ENCODE measurements around the gene MYO10. TPM values are rescaled to one million over a fixed set of nuclear protein-coding genes. Genes with fewer than 3 reads are reported as not detected.

The MYO10 gene
- total and polyA plus RNA-seq, 4 experiments from 2014 or later, result 0.05 to 0.17 TPM; not detected in 2

GRCh38 chr5:16788957-16789356 is 147.1 kb downstream of the MYO10 start:
- ChIA-PET POLR2A (ENCODE audit: partially characterized antibody) (no interaction called here), CTCF (ENCODE audit: partially characterized antibody) (interaction anchor here (1.1 to 1.2 kb wide), 2 partner anchors 10 to 414 kb away, joined by 3 to 4 read pairs; no protein-coding TSS in a partner anchor)
- Histone ChIP-seq H3K27me3 (ENCODE audit: insufficient read depth, low read length) (no peaks in the 10 kb centered on the region), H3K36me3 (ENCODE audit: insufficient read depth, low read length) (no peaks in the 10 kb centered on the region), H3K4me3 (ENCODE audit: low read length in 2 of 2) (no peak overlapping the region), H3K27ac (ENCODE audit: low read depth, low read length) (no peak overlapping the region), H3K4me1 (ENCODE audit: insufficient read depth, low read length) (peaks cover 9% of the 10 kb centered on the region), H3K9me3 (ENCODE audit: control insufficient read depth in 1 of 2, low read length in 2 of 2) (no peaks in the 10 kb centered on the region)
- no peak for DNase-seq
- H3K36me3 Mint-ChIP-seq, result no peaks in the 10 kb centered on the region
- H3K4me1 Mint-ChIP-seq, result peaks cover 10 to 19% (median 15%) of the 10 kb centered on the region in 4 donors
- no peaks in the 10 kb centered on the region for H3K9me3 Mint-ChIP-seq
- H3K27me3 Mint-ChIP-seq, result peaks cover 7 to 11% of the 10 kb centered on the region in 2 donors
- intact Hi-C loops (cut with micrococcal nuclease), result no loop called here
- no peak overlapping the region for H3K27ac Mint-ChIP-seq
- no peak overlapping the region for H3K4me3 Mint-ChIP-seq

GRCh38 chr5:16787278-16787677 is 148.8 kb downstream of the MYO10 start:
- H3K4me1 ChIP-seq (ENCODE audit: insufficient read depth, low read length), result peaks cover 9% of the 10 kb centered on the region
- no peak overlapping the region for H3K4me3 ChIP-seq (ENCODE audit: low read length in 2 of 2)
- no peaks in the 10 kb centered on the region for H3K9me3 ChIP-seq (ENCODE audit: control insufficient read depth in 1 of 2, low read length in 2 of 2)
- POLR2A ChIA-PET (ENCODE audit: partially characterized antibody), result no interaction called here
- DNase-seq, result no peak
- H3K9me3 Mint-ChIP-seq, result peaks cover 0 to 2% (median 0%) of the 10 kb centered on the region in 8 donors
- intact Hi-C loops (cut with micrococcal nuclease), result no loop called here
- peaks cover 13 to 22% (median 17%) of the 10 kb centered on the region in 4 donors for H3K4me1 Mint-ChIP-seq
- no peaks in the 10 kb centered on the region for H3K36me3 ChIP-seq (ENCODE audit: insufficient read depth, low read length)
- no peaks in the 10 kb centered on the region for H3K27me3 ChIP-seq (ENCODE audit: insufficient read depth, low read length)
- H3K27ac ChIP-seq (ENCODE audit: low read depth, low read length), result no peak overlapping the region
- H3K36me3 Mint-ChIP-seq, result no peaks in the 10 kb centered on the region
- no peak overlapping the region for H3K4me3 Mint-ChIP-seq
- CTCF ChIA-PET (ENCODE audit: partially characterized antibody), result no interaction called here
- no peak overlapping the region for H3K27ac Mint-ChIP-seq
- peaks cover 7 to 11% of the 10 kb centered on the region in 2 donors for H3K27me3 Mint-ChIP-seq

DNA sequence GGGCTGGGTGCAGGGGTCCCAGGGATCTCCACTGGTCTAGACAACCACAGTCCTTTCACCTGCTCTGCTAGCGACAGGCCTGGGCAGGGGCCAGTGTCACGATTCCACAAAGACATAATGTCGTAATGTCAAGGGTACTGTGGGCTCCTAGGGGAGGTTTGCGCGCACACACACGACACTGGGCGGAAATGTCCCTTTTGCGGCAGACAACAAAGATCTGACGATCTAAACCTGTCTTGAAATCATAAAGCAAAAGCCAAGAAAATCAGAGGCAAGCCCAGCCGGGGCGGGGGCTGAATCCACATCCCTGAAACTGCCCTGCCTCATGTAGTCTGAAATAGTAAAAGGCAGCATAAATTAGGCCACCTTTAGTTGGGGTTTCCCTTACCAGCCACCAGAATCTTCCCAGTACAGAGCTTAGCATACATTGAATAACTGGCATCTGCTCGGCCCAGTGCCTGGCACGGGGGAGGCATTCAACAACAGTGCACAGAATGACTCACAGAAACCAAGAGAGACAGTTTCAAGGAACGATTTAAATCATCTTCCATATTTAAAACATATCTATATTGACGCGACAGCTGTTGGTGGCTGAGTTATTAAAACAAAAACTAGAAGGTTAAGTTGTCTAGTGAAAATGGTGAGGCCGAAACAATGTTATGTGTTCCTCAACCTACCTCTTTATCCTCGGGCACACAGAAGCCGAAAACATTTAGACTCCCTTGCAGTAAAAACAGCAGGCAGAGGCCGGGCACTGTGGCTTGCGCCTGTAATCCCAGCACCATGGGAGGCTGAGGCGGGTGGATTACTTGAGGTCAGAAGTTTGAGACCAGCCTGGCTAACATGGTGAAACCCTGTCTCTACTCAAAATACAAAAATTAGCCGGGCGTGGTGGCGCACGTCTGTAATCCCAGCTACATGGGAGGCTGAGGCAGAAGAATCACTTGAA is 151.0 kb downstream of the MYO10 start:
- peaks cover 11 to 17% (median 14%) of the 10 kb centered on the region in 4 donors for H3K4me1 Mint-ChIP-seq
- H3K36me3 Mint-ChIP-seq, result no peaks in the 10 kb centered on the region
- H3K27ac Mint-ChIP-seq, result no peak overlapping the region
- peaks cover 7 to 11% of the 10 kb centered on the region in 2 donors for H3K27me3 Mint-ChIP-seq
- Histone ChIP-seq H3K9me3 (ENCODE audit: control insufficient read depth in 1 of 2, low read length in 2 of 2) (no peaks in the 10 kb centered on the region), H3K27me3 (ENCODE audit: insufficient read depth, low read length) (no peaks in the 10 kb centered on the region), H3K36me3 (ENCODE audit: insufficient read depth, low read length) (no peaks in the 10 kb centered on the region), H3K4me1 (ENCODE audit: insufficient read depth, low read length) (peaks cover 9% of the 10 kb centered on the region), H3K27ac (ENCODE audit: low read depth, low read length) (no peak overlapping the region), H3K4me3 (ENCODE audit: low read length in 2 of 2) (no peak overlapping the region)
- H3K9me3 Mint-ChIP-seq, result peaks cover 0 to 2% (median 0%) of the 10 kb centered on the region in 8 donors
- DNase-seq, result no peak
- ChIA-PET CTCF (ENCODE audit: partially characterized antibody) (no interaction called here), POLR2A (ENCODE audit: partially characterized antibody) (no interaction called here)
- intact Hi-C loops (cut with micrococcal nuclease), result no loop called here
- H3K4me3 Mint-ChIP-seq, result peak overlapping the region in 6 of 8 donors; percentile 1 to 53 (median 48)

DNA sequence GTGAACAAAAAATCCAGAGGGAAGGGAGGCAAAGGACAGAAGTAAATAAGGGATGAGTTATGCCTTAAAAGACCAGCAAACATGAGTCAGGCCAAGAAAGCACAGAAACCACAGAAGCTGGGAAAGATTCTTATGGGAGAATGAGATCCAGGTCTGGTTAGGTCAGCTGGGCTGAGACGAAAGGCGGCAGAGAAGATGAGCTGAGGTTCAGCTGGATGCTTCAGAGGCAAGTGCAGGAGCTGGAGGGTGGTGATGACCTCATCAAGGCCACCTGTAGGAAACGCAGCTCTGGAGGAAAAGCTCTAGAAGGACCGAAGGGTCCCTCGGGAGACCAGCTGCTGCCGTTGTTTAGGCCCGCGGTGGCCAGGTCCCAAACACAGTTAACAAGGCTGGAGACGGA is 152.0 kb downstream of the MYO10 start:
- Mint-ChIP-seq H3K4me3 (no peak overlapping the region), H3K36me3 (no peaks in the 10 kb centered on the region), H3K9me3 (peaks cover 0 to 2% (median 0%) of the 10 kb centered on the region in 8 donors), H3K4me1 (peaks cover 11 to 17% (median 14%) of the 10 kb centered on the region in 4 donors), H3K27ac (peak overlapping the region in 1 of 7 donors; percentile 51), H3K27me3 (peaks cover 7 to 11% of the 10 kb centered on the region in 2 donors)
- Histone ChIP-seq H3K4me1 (ENCODE audit: insufficient read depth, low read length) (peaks cover 9% of the 10 kb centered on the region), H3K27me3 (ENCODE audit: insufficient read depth, low read length) (no peaks in the 10 kb centered on the region), H3K36me3 (ENCODE audit: insufficient read depth, low read length) (no peaks in the 10 kb centered on the region), H3K27ac (ENCODE audit: low read depth, low read length) (no peak overlapping the region), H3K9me3 (ENCODE audit: control insufficient read depth in 1 of 2, low read length in 2 of 2) (no peaks in the 10 kb centered on the region), H3K4me3 (ENCODE audit: low read length in 2 of 2) (no peak overlapping the region)
- CTCF ChIA-PET (ENCODE audit: partially characterized antibody), result interaction anchor here (0.9 to 1.7 kb wide), 2 partner anchors 8 to 10 kb away, joined by 4 to 5 read pairs; no protein-coding TSS in a partner anchor
- no peak for DNase-seq
- intact Hi-C loops (cut with micrococcal nuclease), result no loop called here
- POLR2A ChIA-PET (ENCODE audit: partially characterized antibody), result no interaction called here

DNA sequence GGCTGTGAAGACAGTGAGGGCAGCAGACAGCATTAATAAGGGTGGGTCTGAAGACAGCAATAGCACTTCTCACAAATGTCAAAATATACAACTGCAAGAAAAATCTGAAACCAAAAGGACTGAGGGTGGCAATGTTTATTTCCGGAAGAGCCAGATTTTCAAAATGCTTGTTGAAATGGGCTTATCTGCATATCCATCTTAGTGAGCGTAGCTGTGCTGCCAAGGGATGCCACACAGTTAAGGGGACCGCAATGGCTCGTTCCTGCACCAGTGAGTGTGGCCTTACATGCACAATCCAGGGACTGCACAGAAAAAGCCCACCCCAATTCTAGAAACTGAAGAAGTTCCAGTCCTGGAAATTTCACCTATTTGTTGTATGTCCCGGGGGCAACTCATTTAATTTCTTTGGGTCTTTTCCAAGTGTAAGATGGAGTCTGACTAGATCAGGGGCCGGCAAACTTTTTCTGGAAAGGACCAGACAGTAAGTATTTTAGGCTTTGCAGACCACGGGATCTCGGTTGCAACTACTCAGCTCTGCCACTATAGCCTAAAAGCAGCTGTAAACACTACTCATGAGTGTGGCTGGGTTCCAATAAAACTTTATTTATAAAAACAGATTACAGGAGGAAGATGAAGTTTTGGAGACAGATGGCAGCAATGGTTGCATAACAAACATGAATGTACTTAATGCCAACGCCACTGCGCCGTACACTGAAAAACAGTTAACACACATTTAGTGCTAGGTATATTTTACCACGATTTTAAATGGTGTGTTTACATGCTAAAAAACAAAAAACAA is 154.1 kb downstream of the MYO10 start:
- intact Hi-C loops (cut with micrococcal nuclease), result no loop called here
- Histone ChIP-seq H3K36me3 (ENCODE audit: insufficient read depth, low read length) (no peaks in the 10 kb centered on the region), H3K27me3 (ENCODE audit: insufficient read depth, low read length) (no peaks in the 10 kb centered on the region), H3K4me1 (ENCODE audit: insufficient read depth, low read length) (peaks cover 9% of the 10 kb centered on the region), H3K27ac (ENCODE audit: low read depth, low read length) (no peak overlapping the region), H3K4me3 (ENCODE audit: low read length in 2 of 2) (no peak overlapping the region), H3K9me3 (ENCODE audit: control insufficient read depth in 1 of 2, low read length in 2 of 2) (no peaks in the 10 kb centered on the region)
- Mint-ChIP-seq H3K27me3 (peaks cover 7 to 11% of the 10 kb centered on the region in 2 donors), H3K4me1 (peaks cover 11 to 17% (median 14%) of the 10 kb centered on the region in 4 donors), H3K4me3 (no peak overlapping the region), H3K36me3 (no peaks in the 10 kb centered on the region), H3K9me3 (peaks cover 0 to 2% (median 0%) of the 10 kb centered on the region in 8 donors), H3K27ac (no peak overlapping the region)
- DNase-seq, result no peak
- CTCF ChIA-PET (ENCODE audit: partially characterized antibody), result interaction anchor here (2.1 kb wide), 1 partner anchor 9 kb away, joined by 6 read pairs; no protein-coding TSS in a partner anchor
- POLR2A ChIA-PET (ENCODE audit: partially characterized antibody), result no interaction called here

- Histone ChIP-seq H3K36me3 (ENCODE audit: insufficient read depth, low read length) (no peaks in the 10 kb centered on the region), H3K4me1 (ENCODE audit: insufficient read depth, low read length) (peaks cover 9% of the 10 kb centered on the region), H3K9me3 (ENCODE audit: control insufficient read depth in 1 of 2, low read length in 2 of 2) (no peaks in the 10 kb centered on the region), H3K27me3 (ENCODE audit: insufficient read depth, low read length) (no peaks in the 10 kb centered on the region), H3K27ac (ENCODE audit: low read depth, low read length) (no peak overlapping the region), H3K4me3 (ENCODE audit: low read length in 2 of 2) (no peak overlapping the region)
- Mint-ChIP-seq H3K9me3 (peaks cover 0 to 2% (median 0%) of the 10 kb centered on the region in 8 donors), H3K36me3 (no peaks in the 10 kb centered on the region), H3K4me1 (peaks cover 11 to 17% (median 13%) of the 10 kb centered on the region in 4 donors), H3K27ac (no peak overlapping the region), H3K4me3 (no peak overlapping the region), H3K27me3 (peaks cover 2 to 11% of the 10 kb centered on the region in 2 donors)
- POLR2A ChIA-PET (ENCODE audit: partially characterized antibody), result no interaction called here
- CTCF ChIA-PET (ENCODE audit: partially characterized antibody), result interaction anchor here (2.1 kb wide), 1 partner anchor 11 kb away, joined by 6 read pairs; no protein-coding TSS in a partner anchor
- DNase-seq, result no peak
- intact Hi-C loops (cut with micrococcal nuclease), result no loop called here
Measured at GRCh38 chr5:16780325-16780724, 155.8 kb downstream of the MYO10 start.

- POLR2A ChIA-PET (ENCODE audit: partially characterized antibody), result no interaction called here
- DNase-seq, result no peak
Measured at GRCh38 chr5:16777432-16777831, 158.7 kb downstream of the MYO10 start.

More at GRCh38 chr5:16777432-16777831, 158.7 kb downstream of the MYO10 start:
- no peaks in the 10 kb centered on the region for H3K4me1 Mint-ChIP-seq
- no peaks in the 10 kb centered on the region for H3K27me3 Mint-ChIP-seq
- Histone ChIP-seq H3K27ac (ENCODE audit: low read depth, low read length) (no peak overlapping the region), H3K9me3 (ENCODE audit: control insufficient read depth in 1 of 2, low read length in 2 of 2) (no peaks in the 10 kb centered on the region), H3K36me3 (ENCODE audit: insufficient read depth, low read length) (no peaks in the 10 kb centered on the region), H3K27me3 (ENCODE audit: insufficient read depth, low read length) (no peaks in the 10 kb centered on the region), H3K4me1 (ENCODE audit: insufficient read depth, low read length) (no peaks in the 10 kb centered on the region), H3K4me3 (ENCODE audit: low read length in 2 of 2) (no peak overlapping the region)
- no peaks in the 10 kb centered on the region for H3K36me3 Mint-ChIP-seq
- H3K9me3 Mint-ChIP-seq, result no peaks in the 10 kb centered on the region
- CTCF ChIA-PET (ENCODE audit: partially characterized antibody), result no interaction called here
- H3K4me3 Mint-ChIP-seq, result no peak overlapping the region
- intact Hi-C loops (cut with micrococcal nuclease), result no loop called here
- no peak overlapping the region for H3K27ac Mint-ChIP-seq

All from CD4-positive, alpha-beta memory T cell (primary cell).